A549 (cell line): ENCODE data around the gene GSG1L.

Experiments used
- CHD4 ChIP-seq: fragments of 200-600 bp; sonication (generic); IDR thresholded peaks from 2 replicates; pipeline ENCODE4 v1.6.1; 2016; ENCODE audit warnings: antibody characterized with exemption, mild to moderate bottlenecking, borderline replicate concordance
- EP300 ChIP-seq, 2 experiments: fragments of >200 bp; sonication (Bioruptor Twin); formaldehyde crosslinking; IDR thresholded peaks; 2 replicates in 1 of 2; 3 replicates in 1 of 2; pipeline ENCODE4 v1.6.1; 2016 to 2017
- PHF8 ChIP-seq: fragments of 200-600 bp; sonication (generic); IDR thresholded peaks from 2 replicates; pipeline ENCODE4 v1.6.1; 2016; ENCODE audit warnings: low read depth, mild to moderate bottlenecking, antibody characterized with exemption, moderate library complexity, borderline replicate concordance
- POLR2A ChIP-seq: IDR thresholded peaks from 2 replicates; pipeline ENCODE4 v1.6.1; 2012; ENCODE audit warnings: mild to moderate bottlenecking, low read length
- TFCP2L1 ChIP-seq: fragments of 250-450 bp; sonication (Bioruptor Pico); IDR thresholded peaks from 2 replicates; pipeline ENCODE4 v1.5.0; 2021; ENCODE audit warnings: mild to moderate bottlenecking
- ZFP36 ChIP-seq: fragments of 450-650 bp; IDR thresholded peaks from 2 replicates; pipeline ENCODE4 v1.6.1; 2014; ENCODE audit warnings: borderline replicate concordance; ENCODE audit not compliant: partially characterized antibody
- TF ChIP-seq, protein P1 (sequence below): fragments of >200 bp; sonication (Bioruptor Twin); formaldehyde crosslinking; IDR thresholded peaks from 3 replicates; pipeline ENCODE4 v1.5.1; 2016
- TF ChIP-seq, protein P2 (sequence below): IDR thresholded peaks from 2 replicates; pipeline ENCODE4 v1.6.1; 2012

DNA sequence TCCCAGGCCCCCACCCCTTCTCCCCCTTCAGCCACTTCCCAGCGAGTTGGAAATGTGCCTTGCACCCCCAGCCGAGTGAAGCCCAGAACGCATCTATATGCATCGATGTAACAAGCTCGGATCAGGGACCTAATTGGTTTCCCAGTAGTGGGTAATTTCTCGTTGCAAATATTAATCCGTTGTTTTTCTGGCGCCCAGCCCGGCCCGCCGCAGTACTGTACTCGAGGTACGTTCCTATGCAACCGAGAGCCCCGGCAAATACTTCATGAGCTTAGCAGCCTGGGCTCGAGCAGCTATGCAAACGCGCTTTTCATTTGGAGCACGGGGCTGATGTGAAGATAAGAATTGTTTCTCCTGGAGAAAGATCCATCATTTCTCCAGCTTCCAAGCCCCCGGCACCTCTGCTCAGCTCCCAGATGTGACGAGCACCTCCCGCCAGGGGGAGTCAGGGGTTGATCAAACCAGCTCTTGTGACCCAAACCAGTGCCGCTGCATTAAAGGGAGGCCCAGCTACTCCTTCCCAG lies 283.8 kb downstream of the GSG1L start:
- no peak for TF ChIP-seq PHF8
- TF ChIP-seq, protein P1, sequence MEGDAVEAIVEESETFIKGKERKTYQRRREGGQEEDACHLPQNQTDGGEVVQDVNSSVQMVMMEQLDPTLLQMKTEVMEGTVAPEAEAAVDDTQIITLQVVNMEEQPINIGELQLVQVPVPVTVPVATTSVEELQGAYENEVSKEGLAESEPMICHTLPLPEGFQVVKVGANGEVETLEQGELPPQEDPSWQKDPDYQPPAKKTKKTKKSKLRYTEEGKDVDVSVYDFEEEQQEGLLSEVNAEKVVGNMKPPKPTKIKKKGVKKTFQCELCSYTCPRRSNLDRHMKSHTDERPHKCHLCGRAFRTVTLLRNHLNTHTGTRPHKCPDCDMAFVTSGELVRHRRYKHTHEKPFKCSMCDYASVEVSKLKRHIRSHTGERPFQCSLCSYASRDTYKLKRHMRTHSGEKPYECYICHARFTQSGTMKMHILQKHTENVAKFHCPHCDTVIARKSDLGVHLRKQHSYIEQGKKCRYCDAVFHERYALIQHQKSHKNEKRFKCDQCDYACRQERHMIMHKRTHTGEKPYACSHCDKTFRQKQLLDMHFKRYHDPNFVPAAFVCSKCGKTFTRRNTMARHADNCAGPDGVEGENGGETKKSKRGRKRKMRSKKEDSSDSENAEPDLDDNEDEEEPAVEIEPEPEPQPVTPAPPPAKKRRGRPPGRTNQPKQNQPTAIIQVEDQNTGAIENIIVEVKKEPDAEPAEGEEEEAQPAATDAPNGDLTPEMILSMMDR: no peak
- TF ChIP-seq EP300 (IDR thresholded peaks at IDR 0.05): no peak
- no peak for TF ChIP-seq ZFP36
- TF ChIP-seq TFCP2L1 (CRISPR knock-in tag): no peak
- TF ChIP-seq POLR2A: no peak
- TF ChIP-seq CHD4: no peak
- TF ChIP-seq, protein P2, sequence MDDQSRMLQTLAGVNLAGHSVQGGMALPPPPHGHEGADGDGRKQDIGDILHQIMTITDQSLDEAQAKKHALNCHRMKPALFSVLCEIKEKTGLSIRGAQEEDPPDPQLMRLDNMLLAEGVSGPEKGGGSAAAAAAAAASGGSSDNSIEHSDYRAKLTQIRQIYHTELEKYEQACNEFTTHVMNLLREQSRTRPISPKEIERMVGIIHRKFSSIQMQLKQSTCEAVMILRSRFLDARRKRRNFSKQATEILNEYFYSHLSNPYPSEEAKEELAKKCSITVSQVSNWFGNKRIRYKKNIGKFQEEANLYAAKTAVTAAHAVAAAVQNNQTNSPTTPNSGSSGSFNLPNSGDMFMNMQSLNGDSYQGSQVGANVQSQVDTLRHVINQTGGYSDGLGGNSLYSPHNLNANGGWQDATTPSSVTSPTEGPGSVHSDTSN: no peak
